GM10266 (cell line): ENCODE measurements around the gene CLEC18A.

Experiments
- DNase-seq: peaks from one replicate; pipeline ENCODE4 v3.0.0; 2012; ENCODE audit errors: extremely low spot score
- TF ChIP-seq, protein P1 (sequence below): IDR thresholded peaks from 2 replicates; pipeline ENCODE4 v1.5.1; 2012; ENCODE audit warnings: mild to moderate bottlenecking, low read depth; ENCODE audit not compliant: control insufficient read depth, insufficient read depth; ENCODE audit errors: missing control alignments

Gene CLEC18A

DNA sequence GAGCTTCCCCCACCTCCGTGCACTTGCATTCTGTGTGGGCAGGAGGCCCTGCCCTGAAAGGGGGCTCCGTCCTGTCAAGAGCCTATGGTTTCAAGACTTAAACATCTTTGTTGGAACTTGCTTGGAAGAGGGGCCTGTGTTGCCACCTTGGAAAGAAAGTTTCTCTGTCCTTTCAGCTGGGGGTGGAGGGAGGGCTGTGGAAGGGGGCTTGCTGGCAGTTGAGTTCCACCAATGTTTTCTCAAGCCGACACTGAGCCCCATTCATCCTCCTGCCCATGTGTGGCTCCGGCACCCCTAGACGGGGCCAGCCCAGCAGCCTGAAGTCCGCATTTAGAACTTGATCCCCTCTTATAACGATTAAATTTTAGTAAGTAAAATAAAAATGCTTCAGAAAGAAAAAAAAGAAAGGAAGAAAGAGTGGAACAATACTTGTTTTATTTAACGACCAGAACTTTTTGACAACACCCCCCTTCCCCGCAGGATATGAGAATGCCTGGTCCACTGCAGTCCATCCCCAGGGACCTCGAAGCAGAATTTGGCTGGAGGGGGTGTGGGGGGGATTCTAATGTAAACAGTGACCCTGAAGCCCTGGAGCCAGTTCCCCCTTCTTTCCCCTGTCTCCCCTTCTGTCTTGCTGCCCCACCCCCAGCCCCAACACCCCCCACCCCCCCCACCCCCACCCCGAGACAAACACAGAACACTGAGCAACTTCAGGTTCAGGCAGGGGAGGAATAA, 26.9 kb upstream of the CLEC18A start:
- DNase-seq: no peak
- TF ChIP-seq, protein P1, sequence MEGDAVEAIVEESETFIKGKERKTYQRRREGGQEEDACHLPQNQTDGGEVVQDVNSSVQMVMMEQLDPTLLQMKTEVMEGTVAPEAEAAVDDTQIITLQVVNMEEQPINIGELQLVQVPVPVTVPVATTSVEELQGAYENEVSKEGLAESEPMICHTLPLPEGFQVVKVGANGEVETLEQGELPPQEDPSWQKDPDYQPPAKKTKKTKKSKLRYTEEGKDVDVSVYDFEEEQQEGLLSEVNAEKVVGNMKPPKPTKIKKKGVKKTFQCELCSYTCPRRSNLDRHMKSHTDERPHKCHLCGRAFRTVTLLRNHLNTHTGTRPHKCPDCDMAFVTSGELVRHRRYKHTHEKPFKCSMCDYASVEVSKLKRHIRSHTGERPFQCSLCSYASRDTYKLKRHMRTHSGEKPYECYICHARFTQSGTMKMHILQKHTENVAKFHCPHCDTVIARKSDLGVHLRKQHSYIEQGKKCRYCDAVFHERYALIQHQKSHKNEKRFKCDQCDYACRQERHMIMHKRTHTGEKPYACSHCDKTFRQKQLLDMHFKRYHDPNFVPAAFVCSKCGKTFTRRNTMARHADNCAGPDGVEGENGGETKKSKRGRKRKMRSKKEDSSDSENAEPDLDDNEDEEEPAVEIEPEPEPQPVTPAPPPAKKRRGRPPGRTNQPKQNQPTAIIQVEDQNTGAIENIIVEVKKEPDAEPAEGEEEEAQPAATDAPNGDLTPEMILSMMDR: no peak

DNA sequence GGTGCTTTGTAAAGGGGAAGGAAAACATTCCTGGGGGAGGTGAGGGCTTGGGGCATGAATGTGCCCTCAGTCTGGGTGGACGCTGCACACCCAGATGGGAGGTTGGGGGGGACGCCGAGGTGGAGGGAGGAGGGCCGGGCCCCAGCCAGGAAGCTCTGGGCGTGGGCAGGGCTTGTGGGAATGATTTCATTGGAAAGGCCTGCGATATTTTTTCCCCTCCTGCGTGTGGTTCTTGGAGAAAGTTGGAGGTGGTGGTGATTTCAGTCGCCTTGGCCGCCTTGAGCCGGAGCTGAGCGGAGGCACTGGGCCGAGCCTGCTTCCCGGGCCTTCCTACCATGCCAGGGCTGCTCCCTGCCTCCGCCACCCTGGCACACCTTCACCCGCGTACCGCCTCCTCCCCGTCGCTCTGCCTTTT, 26.4 kb upstream of the CLEC18A start:
- DNase-seq: no peak
- TF ChIP-seq, protein P1: no peak

GRCh38 chr16:69925311-69925710, 25.8 kb upstream of the CLEC18A start:
- DNase-seq: no peak
- TF ChIP-seq, protein P1: no peak

DNA sequence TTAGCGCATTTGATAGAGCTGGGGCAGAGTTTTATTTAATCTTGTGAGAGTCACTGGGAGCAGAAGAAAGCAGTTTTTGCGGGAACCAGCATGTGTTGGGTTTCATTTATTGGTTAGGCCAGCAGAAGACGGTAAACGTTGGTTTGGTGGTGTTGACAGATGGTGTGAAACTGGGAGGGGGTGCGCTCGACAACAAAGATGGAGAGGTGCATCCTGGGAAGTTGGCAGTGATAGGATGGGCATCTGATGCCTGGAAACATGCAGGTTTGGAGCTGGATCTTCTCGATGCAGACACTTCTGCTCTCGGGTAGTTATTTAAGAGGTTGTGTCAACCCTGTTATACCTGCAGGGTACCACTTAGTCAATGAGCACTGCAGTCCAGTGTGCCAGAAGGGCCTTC, 24.9 kb upstream of the CLEC18A start:
- TF ChIP-seq, protein P1: no peak
- DNase-seq: no peak

DNA sequence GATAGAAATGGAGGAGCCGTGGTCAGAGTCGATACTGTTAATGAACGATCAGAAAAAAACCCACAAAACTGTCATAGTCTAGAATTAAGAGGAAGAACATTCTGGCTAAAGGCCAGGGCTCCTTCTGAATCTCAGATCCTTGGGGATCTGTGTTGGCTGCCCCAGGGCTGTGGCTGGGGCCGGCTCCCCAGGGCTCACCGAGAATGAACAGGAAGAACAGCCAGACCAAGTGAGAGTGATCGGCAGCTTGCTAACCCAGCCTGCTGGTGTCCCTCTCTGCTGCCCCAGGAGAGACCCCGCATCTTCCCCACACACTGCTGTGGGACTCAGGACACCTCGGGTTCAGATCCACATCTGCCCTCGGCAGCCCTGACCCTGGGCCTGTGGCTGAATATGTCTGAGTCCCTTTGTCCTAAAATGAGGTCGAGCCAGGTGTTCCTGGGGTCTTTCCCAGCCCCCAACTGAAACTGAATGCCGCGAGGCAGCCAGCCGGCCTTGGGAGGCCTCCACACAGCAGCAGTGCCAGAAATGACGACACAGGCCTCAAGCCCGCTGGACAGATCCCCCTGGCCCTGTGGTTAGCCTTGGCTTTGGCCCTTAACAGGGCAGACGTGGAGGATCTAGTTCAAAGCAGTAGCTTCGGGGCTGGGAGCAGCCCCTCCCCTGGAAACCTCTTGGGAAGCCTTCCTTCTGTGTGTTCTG, 23.9 kb upstream of the CLEC18A start:
- TF ChIP-seq, protein P1: no peak
- DNase-seq: no peak

DNA sequence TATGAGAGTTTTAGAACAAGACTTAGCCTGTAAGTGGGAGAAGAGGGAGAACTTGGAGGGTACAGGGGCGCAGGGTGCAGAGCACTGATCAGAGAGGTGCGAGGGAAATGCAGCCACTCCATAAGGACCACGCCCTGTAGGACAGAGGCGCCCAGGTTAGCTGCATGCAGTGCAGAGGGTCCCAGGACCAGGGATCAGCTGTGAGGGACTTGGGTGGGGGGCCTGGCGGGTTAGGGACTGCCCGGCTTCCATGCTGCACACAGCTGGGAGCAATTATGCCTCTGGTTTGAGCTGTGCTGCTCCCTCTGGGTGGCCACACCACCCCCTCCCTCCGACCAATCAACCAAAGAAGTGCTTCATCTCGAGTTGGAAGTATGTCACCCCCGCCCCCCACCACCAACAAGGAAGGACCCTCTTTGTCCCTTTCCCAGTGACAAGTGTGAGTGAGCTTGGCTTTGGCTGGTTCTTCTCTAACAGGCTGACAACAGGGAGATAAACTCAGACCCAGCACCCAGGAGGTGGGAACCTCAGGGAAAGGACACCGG, 22.2 kb upstream of the CLEC18A start:
- no peak for DNase-seq
- TF ChIP-seq, protein P1: no peak

- no peak for DNase-seq
- TF ChIP-seq, protein P1: no peak
Observed at GRCh38 chr16:69929480-69929879, 21.7 kb upstream of the CLEC18A start.
